CD4-positive, alpha-beta T cell (primary cell): ENCODE measurements around the gene CORIN. TPM values are rescaled to one million over a fixed set of nuclear protein-coding genes. Genes with fewer than 3 reads are reported as not detected.

Source experiments
- ATAC-seq: fragments of 200-7000 bp; cut with Tn5 transposase; one replicate; pipeline ENCODE4 v1.10.0; 2022; ENCODE audit warnings: mild to moderate bottlenecking; ENCODE audit not compliant: poor library complexity
- CTCF ChIA-PET: fragments of 350-600 bp; sonication (Branson Sonifier 250); formaldehyde crosslinking; loops from one replicate; lab custom pipeline; 2021; ENCODE audit warnings: antibody characterized with exemption, inconsistent platforms; lab: Charles Lee
- POLR2A ChIA-PET: fragments of 350-600 bp; sonication (Branson Sonifier 250); formaldehyde crosslinking; loops from one replicate; lab custom pipeline; 2021; ENCODE audit warnings: antibody characterized with exemption, inconsistent platforms; lab: Charles Lee
- DNase-seq, 14 experiments: peaks; one replicate each; pipeline ENCODE4 v3.0.0-alpha.2; 2013 to 2020; ENCODE audit warnings: mixed read lengths in 2 of 14
- H3K27ac ChIP-seq, 2 donors: one replicate each; pipeline versions ENCODE4 v1.5.1 to v1.7.0; 2013; ENCODE audit warnings: low read length in 2 of 2, low read depth in 1 of 2, mild to moderate bottlenecking in 1 of 2
- H3K27me3 ChIP-seq, 2 experiments: 1 replicate in 1 of 2; 2 replicates in 1 of 2; pipeline versions ENCODE4 v1.6.1 to v1.7.0; 2013; ENCODE audit warnings: low read length in 2 of 2, control low read depth in 1 of 2, mild to moderate bottlenecking in 1 of 2, moderate library complexity in 1 of 2; ENCODE audit not compliant: insufficient read depth in 2 of 2, control insufficient read depth in 1 of 2
- H3K36me3 ChIP-seq: one replicate; pipeline ENCODE4 v1.6.1; 2013; ENCODE audit warnings: low read length, control low read depth; ENCODE audit not compliant: insufficient read depth
- H3K4me1 ChIP-seq: one replicate; pipeline ENCODE4 v1.6.1; 2013; ENCODE audit warnings: low read length, control low read depth; ENCODE audit not compliant: insufficient read depth
- H3K4me3 ChIP-seq: one replicate; pipeline ENCODE4 v1.5.1; 2013; ENCODE audit warnings: mild to moderate bottlenecking, low read length, moderate library complexity
- H3K9me3 ChIP-seq, 2 experiments: 1 replicate in 1 of 2; 2 replicates in 1 of 2; pipeline versions ENCODE4 v1.6.1 to v1.7.0; 2013; ENCODE audit warnings: low read length in 2 of 2, mild to moderate bottlenecking in 2 of 2, control low read depth in 1 of 2, moderate library complexity in 1 of 2; ENCODE audit not compliant: control insufficient read depth in 1 of 2, insufficient read depth in 1 of 2
- H3K27ac Mint-ChIP-seq: one replicate; pipeline ENCODE4 v1.8.0; 2020; ENCODE audit warnings: mixed read lengths
- H3K27me3 Mint-ChIP-seq: one replicate; pipeline ENCODE4 v1.8.0; 2021; ENCODE audit warnings: mixed read lengths
- H3K36me3 Mint-ChIP-seq: one replicate; pipeline ENCODE4 v1.8.0; 2021; ENCODE audit warnings: low read depth, mixed read lengths
- H3K4me1 Mint-ChIP-seq: one replicate; pipeline ENCODE4 v1.8.0; 2021; ENCODE audit warnings: low read depth, mixed read lengths
- H3K4me3 Mint-ChIP-seq: one replicate; pipeline ENCODE4 v1.8.0; 2020; ENCODE audit warnings: mild to moderate bottlenecking, mixed read lengths
- H3K9me3 Mint-ChIP-seq: one replicate; pipeline ENCODE4 v1.8.0; 2020; ENCODE audit warnings: mixed read lengths
- CTCF ChIP-seq: fragments of 200-600 bp; IDR thresholded peaks from one replicate; pipeline ENCODE4 v1.8.0; 2022; ENCODE audit warnings: antibody characterized with exemption, mild to moderate bottlenecking
- intact Hi-C, 2 experiments: fragments of 100-400 bp; cut with DNase I in 1 of 2; cut with micrococcal nuclease in 1 of 2; formaldehyde crosslinking; loops; one replicate each; pipeline versions ENCODE4 v1.15.1 to v1.9.0; 2023 to 2025; cut with DNase I, micrococcal nuclease
- total RNA-seq, 174 experiments: library from RNA in 2 of 174; stranded (reverse) in 2 of 174; gene quantifications; one replicate each; pipeline ENCODE4 v1.2.3 and lab custom pipeline; 2021 to 2026

Gene CORIN
- total RNA-seq, 2 experiments from 2014 or later: 0.14 TPM; not detected in 1

GRCh38 chr4:47721892-47722575 is 115.8 kb downstream of the CORIN start:
- DNase-seq (no peak), ATAC-seq (no peak)
- no peak for TF ChIP-seq CTCF
- POLR2A ChIA-PET: no interaction called here
- Mint-ChIP-seq H3K9me3 (no peaks in the 10 kb centered on the region), H3K4me1 (no peaks in the 10 kb centered on the region), H3K4me3 (no peak overlapping the region), H3K27ac (no peak overlapping the region), H3K27me3 (peaks cover 56% of the 10 kb centered on the region), H3K36me3 (no peaks in the 10 kb centered on the region)
- Histone ChIP-seq H3K27me3 (no peaks in the 10 kb centered on the region), H3K9me3 (no peaks in the 10 kb centered on the region), H3K4me3 (no peak overlapping the region), H3K4me1 (no peaks in the 10 kb centered on the region), H3K27ac (no peak overlapping the region), H3K36me3 (no peaks in the 10 kb centered on the region)
- intact Hi-C loops: no loop called here
- CTCF ChIA-PET: no interaction called here

- Histone ChIP-seq H3K27ac (no peak overlapping the region), H3K9me3 (no peaks in the 10 kb centered on the region), H3K27me3 (no peaks in the 10 kb centered on the region), H3K4me3 (no peak overlapping the region), H3K4me1 (no peaks in the 10 kb centered on the region), H3K36me3 (no peaks in the 10 kb centered on the region)
- CTCF ChIA-PET: no interaction called here
- no peak for ATAC-seq
- no peak overlapping the region for H3K27ac Mint-ChIP-seq
- no peak for TF ChIP-seq CTCF
- no peak for DNase-seq
- H3K4me3 Mint-ChIP-seq: no peak overlapping the region
- H3K36me3 Mint-ChIP-seq: no peaks in the 10 kb centered on the region
- intact Hi-C loops: no loop called here
- no peaks in the 10 kb centered on the region for H3K9me3 Mint-ChIP-seq
- H3K27me3 Mint-ChIP-seq: peaks cover 56% of the 10 kb centered on the region
- POLR2A ChIA-PET: no interaction called here
- H3K4me1 Mint-ChIP-seq: no peaks in the 10 kb centered on the region
These were observed 116.4 kb downstream of the CORIN start for GRCh38 chr4:47721485-47721884.

- Mint-ChIP-seq H3K9me3 (no peaks in the 10 kb centered on the region), H3K4me3 (no peak overlapping the region), H3K27ac (no peak overlapping the region), H3K27me3 (peaks cover 59% of the 10 kb centered on the region), H3K4me1 (no peaks in the 10 kb centered on the region), H3K36me3 (no peaks in the 10 kb centered on the region)
- H3K9me3 ChIP-seq: no peaks in the 10 kb centered on the region
- ATAC-seq (no peak), DNase-seq (no peak)
- ChIA-PET POLR2A (no interaction called here), CTCF (no interaction called here)
- no peak for TF ChIP-seq CTCF
- no peaks in the 10 kb centered on the region for H3K4me1 ChIP-seq
- no peak overlapping the region for H3K27ac ChIP-seq
- no peak overlapping the region for H3K4me3 ChIP-seq
- H3K27me3 ChIP-seq: no peaks in the 10 kb centered on the region
- intact Hi-C loops: no loop called here
- no peaks in the 10 kb centered on the region for H3K36me3 ChIP-seq
These were observed 117.1 kb downstream of the CORIN start for GRCh38 chr4:47720787-47721186.
